Left lung (tissue), 10 donors: ENCODE results near the gene BCL11A. TPM values are rescaled to one million over a fixed set of nuclear protein-coding genes. Genes with fewer than 3 reads are reported as not detected.
A peak's percentile ranks its signal among the peaks of the same experiment; 100 is the strongest.

Experiments used
- ATAC-seq: fragments of 200-7000 bp; cut with Tn5 transposase; one replicate; pipeline ENCODE4 v1.9.1; 2020; ENCODE audit warnings: moderate library complexity
- DNase-seq, 4 donors: peaks; one replicate each; pipeline ENCODE4 v3.0.0-alpha.2; 2013 to 2020
- H3K27ac ChIP-seq, 2 donors: fragments of 200-600 bp; sonication (generic) in 1 of 2; one replicate each; pipeline versions ENCODE4 v1.5.0 to v1.8.0; 2020 to 2021
- H3K27me3 ChIP-seq, 2 donors: fragments of 200-600 bp; sonication (generic) in 1 of 2; one replicate each; pipeline versions ENCODE4 v1.5.0 to v1.8.0; 2020 to 2021
- H3K36me3 ChIP-seq, 2 donors: fragments of 200-600 bp; sonication (generic) in 1 of 2; one replicate each; pipeline versions ENCODE4 v1.5.0 to v1.8.0; 2020 to 2021
- H3K4me1 ChIP-seq, 2 donors: fragments of 200-600 bp; one replicate each; pipeline ENCODE4 v1.8.0; 2021
- H3K4me3 ChIP-seq, 2 donors: fragments of 200-600 bp; sonication (generic) in 1 of 2; one replicate each; pipeline versions ENCODE4 v1.5.0 to v1.8.0; 2020 to 2021; ENCODE audit warnings: mild to moderate bottlenecking in 1 of 2
- H3K9me3 ChIP-seq, 2 donors: fragments of 200-600 bp; sonication (generic) in 1 of 2; one replicate each; pipeline versions ENCODE4 v1.5.0 to v1.8.0; 2020 to 2021
- intact Hi-C, 2 donors: fragments of 100-400 bp; cut with DNase I; formaldehyde crosslinking; loops; one replicate each; pipeline versions ENCODE4 v1.11.2 to v1.14.2; 2022
- polyA plus RNA-seq, 6 donors: library from polyadenylated mRNA; unstranded; fragments of 120-200 nt; gene quantifications; one replicate each; pipeline ENCODE4 v1.2.1, GENCODE V29; 2013; ENCODE audit not compliant: insufficient read length in 6 of 6
- total RNA-seq, 2 donors: library from RNA; stranded (reverse); fragmentation: NEBNext Ultra II Directional; extraction: Animal tissue kit (Norgen Biotek cat#: 25700); gene quantifications; one replicate each; pipeline ENCODE4 v1.2.1, GENCODE V29; 2021
- TF ChIP-seq, protein P1 (sequence below), 2 donors: fragments of 200-600 bp; sonication (generic) in 1 of 2; IDR thresholded peaks; one replicate each; pipeline versions ENCODE4 v1.5.0 to v1.8.0; 2021; ENCODE audit warnings: antibody characterized with exemption in 2 of 2
- donor health status: DM: no; HTN: yes; CAD: no.
- donor health status: DM: no; HTN: no; CAD: no.

Gene BCL11A
- total and polyA plus RNA-seq, 8 donors = 4.0 to 33.5 (median 24.9) TPM

GRCh38 chr2:60440767-60441163, 112.7 kb downstream of the BCL11A start:
- H3K36me3 ChIP-seq = no peaks in the 10 kb centered on the region
- TF ChIP-seq, protein P1, sequence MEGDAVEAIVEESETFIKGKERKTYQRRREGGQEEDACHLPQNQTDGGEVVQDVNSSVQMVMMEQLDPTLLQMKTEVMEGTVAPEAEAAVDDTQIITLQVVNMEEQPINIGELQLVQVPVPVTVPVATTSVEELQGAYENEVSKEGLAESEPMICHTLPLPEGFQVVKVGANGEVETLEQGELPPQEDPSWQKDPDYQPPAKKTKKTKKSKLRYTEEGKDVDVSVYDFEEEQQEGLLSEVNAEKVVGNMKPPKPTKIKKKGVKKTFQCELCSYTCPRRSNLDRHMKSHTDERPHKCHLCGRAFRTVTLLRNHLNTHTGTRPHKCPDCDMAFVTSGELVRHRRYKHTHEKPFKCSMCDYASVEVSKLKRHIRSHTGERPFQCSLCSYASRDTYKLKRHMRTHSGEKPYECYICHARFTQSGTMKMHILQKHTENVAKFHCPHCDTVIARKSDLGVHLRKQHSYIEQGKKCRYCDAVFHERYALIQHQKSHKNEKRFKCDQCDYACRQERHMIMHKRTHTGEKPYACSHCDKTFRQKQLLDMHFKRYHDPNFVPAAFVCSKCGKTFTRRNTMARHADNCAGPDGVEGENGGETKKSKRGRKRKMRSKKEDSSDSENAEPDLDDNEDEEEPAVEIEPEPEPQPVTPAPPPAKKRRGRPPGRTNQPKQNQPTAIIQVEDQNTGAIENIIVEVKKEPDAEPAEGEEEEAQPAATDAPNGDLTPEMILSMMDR (IDR thresholded peaks at IDR 0.05) = no peak

DNA sequence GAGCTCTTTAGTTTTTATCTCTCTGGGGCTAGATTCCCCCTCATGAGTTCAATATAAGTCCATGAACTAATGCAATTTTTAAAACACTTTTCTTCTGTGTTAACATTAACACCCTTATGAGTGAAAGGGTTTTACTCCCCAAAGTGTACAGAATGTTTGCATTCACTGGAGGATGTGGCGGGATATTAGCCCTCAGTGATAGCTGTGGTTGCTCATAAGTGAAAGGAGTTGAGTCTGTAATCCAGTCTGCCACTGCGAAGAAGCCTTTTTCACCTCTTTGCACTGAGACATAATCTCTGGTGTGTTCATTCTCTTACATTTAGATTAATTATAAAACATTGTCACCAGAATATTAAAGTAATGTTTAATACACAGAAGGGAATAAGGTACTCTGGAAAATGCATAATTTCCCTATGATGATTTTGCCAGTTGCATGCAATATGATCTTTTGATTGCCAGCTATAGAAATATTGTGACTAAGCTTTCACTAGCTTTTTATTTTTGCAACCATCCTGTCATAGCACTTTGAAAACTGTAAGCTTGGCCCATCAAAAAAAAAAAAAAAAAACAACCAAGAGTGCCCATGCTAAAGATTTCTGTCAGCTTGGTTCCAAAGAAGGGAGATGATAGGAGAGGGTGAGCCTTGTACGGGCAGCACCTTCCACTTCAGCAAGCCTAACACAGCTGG, 113.2 kb downstream of the BCL11A start:
- intact Hi-C loops = no loop called here
- TF ChIP-seq, protein P1 (IDR thresholded peaks at IDR 0.05) = no peak
- H3K9me3 ChIP-seq = no peaks in the 10 kb centered on the region

More at GRCh38 chr2:60440767-60441163, 112.7 kb downstream of the BCL11A start:
- DNase-seq (no peak), ATAC-seq (no peak)
- Histone ChIP-seq H3K27me3 (no peaks in the 10 kb centered on the region), H3K27ac (no peak overlapping the region), H3K4me1 (peaks cover 0 to 10% of the 10 kb centered on the region in 2 donors), H3K4me3 (no peak overlapping the region), H3K9me3 (no peaks in the 10 kb centered on the region)
- intact Hi-C loops = no loop called here

DNA sequence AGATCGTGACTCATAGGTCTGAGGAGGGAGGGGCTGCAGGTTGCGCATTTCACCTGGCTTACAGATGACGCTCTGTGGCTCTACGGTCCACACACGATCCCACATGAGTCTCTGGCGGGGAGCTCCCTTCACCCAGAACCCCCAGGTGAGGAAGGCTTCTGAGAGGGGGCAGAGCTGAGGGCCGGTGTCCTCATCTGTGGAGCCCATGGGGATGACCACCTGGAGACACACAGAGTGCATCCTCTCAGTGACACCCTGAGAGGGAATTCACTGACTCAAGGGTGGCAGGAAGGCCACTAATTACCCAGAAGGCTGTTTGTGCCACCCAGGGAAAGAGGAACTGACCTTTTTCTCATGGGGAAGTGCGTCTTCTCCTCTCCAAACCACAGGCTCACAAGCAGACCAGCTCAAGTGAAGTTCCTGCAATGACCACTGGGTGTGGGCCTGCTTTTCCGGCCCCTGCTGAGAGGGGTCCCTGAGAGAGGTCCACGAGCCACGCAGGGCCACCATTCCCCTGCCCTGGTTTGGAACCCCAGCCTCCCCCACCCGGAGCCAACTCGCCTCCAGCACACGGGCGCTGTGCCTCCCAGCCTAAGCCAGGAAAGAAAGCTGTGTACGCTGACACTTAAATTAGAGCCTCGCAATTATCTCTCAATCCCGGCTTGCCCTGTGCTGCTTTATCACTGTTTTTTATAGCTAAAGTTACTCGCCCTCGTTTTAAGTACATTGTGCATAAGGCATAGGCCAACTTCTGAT, 114.1 kb downstream of the BCL11A start:
- Histone ChIP-seq H3K36me3 (no peaks in the 10 kb centered on the region), H3K9me3 (no peaks in the 10 kb centered on the region), H3K27ac (peak overlapping the region in 1 of 2 donors; percentile 79), H3K4me3 (no peak overlapping the region), H3K4me1 (peaks cover 0 to 10% of the 10 kb centered on the region in 2 donors), H3K27me3 (no peaks in the 10 kb centered on the region)
- peak in 3 of 4 donors; percentile 18 to 87 (median 72) for DNase-seq
- TF ChIP-seq, protein P1 (IDR thresholded peaks at IDR 0.05) = peak; percentile 25 to 83
- intact Hi-C loops = no loop called here
- peak; percentile 90 for ATAC-seq

More for the DNA sequence above, 113.2 kb downstream of the BCL11A start:
- Histone ChIP-seq H3K27ac (peak overlapping the region in 1 of 2 donors; percentile 79), H3K4me3 (no peak overlapping the region), H3K27me3 (no peaks in the 10 kb centered on the region), H3K4me1 (peaks cover 0 to 10% of the 10 kb centered on the region in 2 donors), H3K36me3 (no peaks in the 10 kb centered on the region)
- ATAC-seq (no peak), DNase-seq (no peak)

DNA sequence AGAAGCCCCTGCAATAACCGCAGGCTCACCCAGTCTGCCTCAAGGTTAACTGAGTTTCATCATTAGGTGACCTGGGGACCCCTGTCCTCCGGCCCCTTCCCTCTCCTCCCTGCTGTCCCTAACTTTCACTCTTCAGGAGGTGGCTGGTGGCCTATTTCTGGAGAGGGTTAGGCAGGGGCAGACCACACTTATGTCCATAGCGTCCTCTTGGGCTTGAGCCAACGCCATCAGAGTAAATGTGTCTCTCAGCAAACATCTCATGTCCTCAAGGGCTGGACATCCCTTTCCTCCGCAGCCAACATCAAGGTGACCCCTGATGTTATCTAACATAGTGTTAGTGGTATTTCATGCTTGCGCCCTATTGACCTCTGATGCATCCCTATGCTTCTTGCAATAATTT, 114.8 kb downstream of the BCL11A start:
- DNase-seq = no peak
- no peaks in the 10 kb centered on the region for H3K27me3 ChIP-seq
- no peak overlapping the region for H3K27ac ChIP-seq
- H3K4me3 ChIP-seq = no peak overlapping the region
- peaks cover 0 to 10% of the 10 kb centered on the region in 2 donors for H3K4me1 ChIP-seq
- intact Hi-C loops = no loop called here
- H3K36me3 ChIP-seq = no peaks in the 10 kb centered on the region
- no peak for ATAC-seq
- H3K9me3 ChIP-seq = no peaks in the 10 kb centered on the region
- TF ChIP-seq, protein P1 (IDR thresholded peaks at IDR 0.05) = no peak

DNA sequence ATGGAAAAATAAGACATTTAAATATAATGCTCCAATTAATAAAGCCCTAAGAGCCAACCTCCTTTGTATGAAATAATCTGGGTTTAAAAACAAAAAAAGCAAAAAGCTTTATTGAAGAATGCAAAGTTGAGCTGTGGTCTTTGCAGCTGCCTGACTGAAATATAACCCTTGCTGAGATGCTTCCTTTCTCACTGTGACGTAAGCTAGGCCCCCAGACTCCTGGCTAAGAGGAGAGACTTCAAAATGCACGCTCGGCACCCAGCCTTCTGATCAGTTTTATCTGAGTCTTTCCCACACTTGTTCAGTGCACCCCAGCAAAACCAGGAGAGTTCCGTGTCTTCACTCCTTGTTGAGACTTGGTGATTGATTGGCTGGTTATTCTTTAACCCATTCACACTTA, 115.3 kb downstream of the BCL11A start:
- H3K27me3 ChIP-seq = no peaks in the 10 kb centered on the region
- TF ChIP-seq, protein P1 (IDR thresholded peaks at IDR 0.05) = no peak
- DNase-seq = no peak

More for the DNA sequence above, 115.3 kb downstream of the BCL11A start:
- H3K9me3 ChIP-seq = no peaks in the 10 kb centered on the region
- intact Hi-C loops = no loop called here
- peaks cover 0 to 10% of the 10 kb centered on the region in 2 donors for H3K4me1 ChIP-seq
- no peak for ATAC-seq
- no peak overlapping the region for H3K27ac ChIP-seq
- no peak overlapping the region for H3K4me3 ChIP-seq
- H3K36me3 ChIP-seq = no peaks in the 10 kb centered on the region
